ENCODE data around the gene SUPT3H.

SUPT3H gene

GRCh38 chr6:45200510-45200909, 177.2 kb downstream of the SUPT3H start:
- Histone ChIP-seq H3K27me3 (ENCODE audit: insufficient read depth, low read depth, severe bottlenecking) (no peaks in the 10 kb centered on the region), H3K9me3 (ENCODE audit: severe bottlenecking) (no peaks in the 10 kb centered on the region), H3K4me3 (ENCODE audit: low read depth, low read length) (no peak overlapping the region), H3K27ac (no peak overlapping the region), H3K36me3 (no peaks in the 10 kb centered on the region)
- no peak for DNase-seq
- no peak for TF ChIP-seq CTCF (IDR thresholded peaks at IDR 0.05; ENCODE audit: low read depth, low read length)

DNA sequence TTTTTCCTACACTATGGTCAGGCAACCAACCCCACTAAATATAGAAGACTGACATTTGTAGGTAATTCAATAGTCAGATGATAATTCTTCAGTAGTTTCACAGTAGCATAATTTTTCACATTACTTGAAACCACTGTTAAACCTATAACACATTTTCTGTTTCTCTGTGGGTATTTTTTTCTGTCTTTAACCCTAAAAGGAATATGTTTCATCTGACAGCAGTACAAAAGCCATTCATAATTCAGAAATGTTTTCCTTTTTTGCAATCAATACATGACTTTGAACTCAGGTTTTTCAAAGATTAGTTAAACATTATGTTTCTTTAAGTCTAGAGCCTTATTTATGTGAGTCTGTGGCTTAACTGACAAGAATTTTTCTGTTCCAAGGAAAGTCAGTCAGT, 178.2 kb downstream of the SUPT3H start:
- DNase-seq, result no peak

DNA sequence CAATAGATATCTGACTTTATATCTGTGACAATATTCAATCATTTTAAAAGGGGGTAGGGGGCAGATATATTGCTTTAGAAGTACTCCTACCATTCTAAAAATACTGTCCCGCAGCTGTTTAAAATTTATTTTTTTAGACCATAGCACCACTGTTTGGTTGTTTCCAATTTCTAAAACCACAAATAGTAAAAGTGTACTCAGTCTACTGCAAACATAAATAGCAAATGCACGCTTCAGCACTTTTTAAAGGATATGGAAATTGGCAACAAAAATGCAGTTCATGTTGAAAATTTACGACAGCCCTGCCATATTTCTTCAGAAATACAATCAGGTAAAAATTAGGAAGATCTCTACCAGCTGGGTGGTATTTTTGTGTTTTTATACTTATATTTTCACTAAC, 181.6 kb downstream of the SUPT3H start:
- Histone ChIP-seq H3K27ac (no peak overlapping the region), H3K36me3 (no peaks in the 10 kb centered on the region; the same call in 1 of the 2 replicates), H3K4me3 (ENCODE audit: low read depth, low read length) (no peak overlapping the region), H3K9me3 (ENCODE audit: severe bottlenecking) (no peaks in the 10 kb centered on the region), H3K27me3 (ENCODE audit: insufficient read depth, low read depth, severe bottlenecking) (no peaks in the 10 kb centered on the region)
- no peak for DNase-seq
- TF ChIP-seq CTCF (IDR thresholded peaks at IDR 0.05; ENCODE audit: low read depth, low read length), result no peak

More for the DNA sequence above, 178.2 kb downstream of the SUPT3H start:
- no peaks in the 10 kb centered on the region for H3K36me3 ChIP-seq
- TF ChIP-seq CTCF (IDR thresholded peaks at IDR 0.05; ENCODE audit: low read depth, low read length), result no peak
- no peak overlapping the region for H3K27ac ChIP-seq
- H3K27me3 ChIP-seq (ENCODE audit: insufficient read depth, low read depth, severe bottlenecking), result no peaks in the 10 kb centered on the region
- no peak overlapping the region for H3K4me3 ChIP-seq (ENCODE audit: low read depth, low read length)
- no peaks in the 10 kb centered on the region for H3K9me3 ChIP-seq (ENCODE audit: severe bottlenecking)

DNA sequence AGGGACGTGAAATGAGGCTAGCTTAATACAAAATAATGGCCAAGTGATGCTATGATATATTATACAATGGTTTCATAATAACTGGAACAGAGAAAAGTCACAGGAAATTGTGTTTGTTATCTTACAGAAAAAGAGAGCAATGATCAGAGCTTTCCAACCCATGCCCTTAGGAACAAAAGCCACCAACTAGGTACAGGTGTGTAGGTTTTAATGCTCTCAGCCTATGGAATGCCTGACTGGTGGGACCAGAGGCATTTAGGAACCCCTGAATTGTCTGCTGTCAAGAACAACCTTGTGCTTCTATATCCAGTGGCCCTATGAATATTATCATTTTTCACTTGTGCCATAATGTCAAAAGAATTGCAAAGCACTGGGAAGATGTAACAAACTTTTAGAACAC, 182.6 kb downstream of the SUPT3H start:
- no peak for TF ChIP-seq CTCF (IDR thresholded peaks at IDR 0.05; ENCODE audit: low read depth, low read length)
- H3K27me3 ChIP-seq (ENCODE audit: insufficient read depth, low read depth, severe bottlenecking), result no peaks in the 10 kb centered on the region
- H3K36me3 ChIP-seq, result no peaks in the 10 kb centered on the region; the same call in 1 of the 2 replicates
- H3K9me3 ChIP-seq (ENCODE audit: severe bottlenecking), result no peaks in the 10 kb centered on the region
- no peak overlapping the region for H3K4me3 ChIP-seq (ENCODE audit: low read depth, low read length)
- H3K27ac ChIP-seq, result no peak overlapping the region
- DNase-seq, result no peak

DNA sequence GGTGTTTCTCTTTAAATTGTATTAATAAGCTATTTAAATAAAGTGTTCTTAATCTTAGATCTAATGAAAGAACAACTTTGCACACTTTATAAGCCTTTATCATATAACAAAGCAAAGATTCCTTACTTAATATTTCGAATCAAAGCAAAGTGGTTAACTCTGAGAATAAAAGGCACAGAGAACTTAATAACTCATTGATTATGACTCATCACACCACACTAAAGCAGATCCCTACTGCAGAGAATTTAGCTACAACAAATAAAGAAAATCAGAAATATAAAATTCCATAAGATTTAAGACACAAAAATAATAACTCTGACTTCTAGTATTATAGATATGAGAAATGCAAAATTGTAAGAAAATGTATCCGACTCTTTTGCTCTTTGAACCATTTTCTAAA, 185.2 kb downstream of the SUPT3H start:
- Histone ChIP-seq H3K36me3 (no peaks in the 10 kb centered on the region; the same call in 1 of the 2 replicates), H3K27me3 (ENCODE audit: insufficient read depth, low read depth, severe bottlenecking) (no peaks in the 10 kb centered on the region), H3K9me3 (ENCODE audit: severe bottlenecking) (no peaks in the 10 kb centered on the region), H3K27ac (no peak overlapping the region), H3K4me3 (ENCODE audit: low read depth, low read length) (no peak overlapping the region)
- TF ChIP-seq CTCF (IDR thresholded peaks at IDR 0.05; ENCODE audit: low read depth, low read length), result no peak
- no peak for DNase-seq

DNA sequence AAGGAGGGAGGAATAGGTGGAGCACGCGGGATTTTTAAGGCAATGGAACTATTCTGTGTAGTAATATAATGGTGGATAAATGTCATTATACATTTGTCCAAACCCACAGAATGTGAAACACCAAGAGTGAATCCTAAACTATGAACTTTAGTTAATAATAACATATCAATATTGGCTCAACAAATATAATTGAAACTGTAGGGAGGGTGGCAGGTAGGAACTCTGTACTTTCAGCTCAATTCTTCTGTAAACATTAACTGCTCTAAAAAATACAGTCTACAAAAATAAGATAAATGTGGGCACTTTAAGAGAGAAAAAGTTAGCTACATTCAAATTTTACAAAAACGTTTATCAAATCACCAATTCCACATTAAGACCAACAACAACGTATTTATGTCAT, 186.3 kb downstream of the SUPT3H start:
- no peaks in the 10 kb centered on the region for H3K9me3 ChIP-seq (ENCODE audit: severe bottlenecking)
- no peak for DNase-seq
- H3K36me3 ChIP-seq, result no peaks in the 10 kb centered on the region; the same call in 1 of the 2 replicates
- no peak overlapping the region for H3K27ac ChIP-seq
- no peak for TF ChIP-seq CTCF (IDR thresholded peaks at IDR 0.05; ENCODE audit: low read depth, low read length)
- no peak overlapping the region for H3K4me3 ChIP-seq (ENCODE audit: low read depth, low read length)
- no peaks in the 10 kb centered on the region for H3K27me3 ChIP-seq (ENCODE audit: insufficient read depth, low read depth, severe bottlenecking)

All from WERI-Rb-1 (cell line).